A549 (cell line): Measurements from ENCODE around the gene IFT27.

Experiments used
- EP300 ChIP-seq, 2 experiments: fragments of >200 bp; sonication (Bioruptor Twin); formaldehyde crosslinking; IDR thresholded peaks; 2 replicates in 1 of 2; 3 replicates in 1 of 2; pipeline ENCODE4 v1.6.1; 2016 to 2017
- GATA3 ChIP-seq: IDR thresholded peaks from 2 replicates; pipeline ENCODE4 v1.6.1; 2012; ENCODE audit warnings: borderline replicate concordance
- HOXA7 ChIP-seq: fragments of 250-450 bp; sonication (Bioruptor Pico); IDR thresholded peaks from 2 replicates; pipeline ENCODE4 v1.5.0; 2020; ENCODE audit warnings: mild to moderate bottlenecking, moderate library complexity
- POLR2A ChIP-seq: IDR thresholded peaks from 2 replicates; pipeline ENCODE4 v1.6.1; 2012; ENCODE audit warnings: mild to moderate bottlenecking, low read length
- RCOR1 ChIP-seq: fragments of 150-350 bp; IDR thresholded peaks from 2 replicates; pipeline ENCODE4 v1.6.1; 2014; ENCODE audit warnings: antibody characterized with exemption, low read length, low read depth
- RFX5 ChIP-seq: fragments of 450-650 bp; IDR thresholded peaks from 2 replicates; pipeline ENCODE4 v1.7.1; 2014; ENCODE audit warnings: antibody characterized with exemption, mild to moderate bottlenecking, moderate library complexity
- TF ChIP-seq, protein P1 (sequence below): fragments of >200 bp; sonication (Bioruptor Twin); formaldehyde crosslinking; IDR thresholded peaks from 3 replicates; pipeline ENCODE4 v1.5.1; 2016
- TF ChIP-seq, protein P2 (sequence below): fragments of 150-350 bp; IDR thresholded peaks from 2 replicates; pipeline ENCODE4 v1.6.1; 2014; ENCODE audit warnings: low read depth, mild to moderate bottlenecking, low read length

DNA sequence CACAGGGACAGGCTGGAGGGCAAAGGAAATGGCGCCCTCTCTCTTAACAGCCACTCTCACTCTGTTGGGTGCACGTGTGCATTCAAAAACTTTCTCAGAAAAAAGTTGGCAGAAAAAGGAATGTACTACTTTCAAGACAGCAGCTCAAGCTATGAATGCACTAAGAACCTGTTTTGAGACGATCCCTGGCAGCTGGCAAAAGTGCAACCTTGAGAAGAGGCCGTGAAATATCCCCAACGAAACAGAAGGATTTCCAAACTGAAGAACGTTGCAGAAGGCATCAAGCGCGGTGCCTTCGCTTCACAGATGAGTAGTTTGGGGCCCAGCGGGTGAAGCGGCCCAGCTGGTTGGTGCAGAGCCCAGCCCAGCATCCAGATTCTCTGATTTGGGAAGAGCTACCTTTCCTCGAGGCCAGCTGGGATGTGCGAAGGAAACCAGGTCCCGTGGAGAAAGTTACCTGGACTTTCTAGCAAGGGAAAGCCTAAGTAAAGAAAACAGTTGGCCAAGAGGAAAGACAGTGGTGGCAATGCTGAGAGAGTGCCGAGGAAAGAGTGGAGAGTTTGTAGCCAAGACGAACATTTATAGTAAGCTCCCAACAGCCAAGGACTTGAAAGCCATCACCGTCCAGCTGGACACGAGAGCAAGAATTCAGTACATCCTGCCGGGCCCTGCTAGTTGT is 16.3 kb downstream of the IFT27 start:
- TF ChIP-seq POLR2A (no peak), HOXA7 (no peak), RFX5 (no peak), RCOR1 (no peak), GATA3 (no peak), EP300 (IDR thresholded peaks at IDR 0.05) (no peak)
- TF ChIP-seq, protein P1, sequence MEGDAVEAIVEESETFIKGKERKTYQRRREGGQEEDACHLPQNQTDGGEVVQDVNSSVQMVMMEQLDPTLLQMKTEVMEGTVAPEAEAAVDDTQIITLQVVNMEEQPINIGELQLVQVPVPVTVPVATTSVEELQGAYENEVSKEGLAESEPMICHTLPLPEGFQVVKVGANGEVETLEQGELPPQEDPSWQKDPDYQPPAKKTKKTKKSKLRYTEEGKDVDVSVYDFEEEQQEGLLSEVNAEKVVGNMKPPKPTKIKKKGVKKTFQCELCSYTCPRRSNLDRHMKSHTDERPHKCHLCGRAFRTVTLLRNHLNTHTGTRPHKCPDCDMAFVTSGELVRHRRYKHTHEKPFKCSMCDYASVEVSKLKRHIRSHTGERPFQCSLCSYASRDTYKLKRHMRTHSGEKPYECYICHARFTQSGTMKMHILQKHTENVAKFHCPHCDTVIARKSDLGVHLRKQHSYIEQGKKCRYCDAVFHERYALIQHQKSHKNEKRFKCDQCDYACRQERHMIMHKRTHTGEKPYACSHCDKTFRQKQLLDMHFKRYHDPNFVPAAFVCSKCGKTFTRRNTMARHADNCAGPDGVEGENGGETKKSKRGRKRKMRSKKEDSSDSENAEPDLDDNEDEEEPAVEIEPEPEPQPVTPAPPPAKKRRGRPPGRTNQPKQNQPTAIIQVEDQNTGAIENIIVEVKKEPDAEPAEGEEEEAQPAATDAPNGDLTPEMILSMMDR, result no peak
- TF ChIP-seq, protein P2, sequence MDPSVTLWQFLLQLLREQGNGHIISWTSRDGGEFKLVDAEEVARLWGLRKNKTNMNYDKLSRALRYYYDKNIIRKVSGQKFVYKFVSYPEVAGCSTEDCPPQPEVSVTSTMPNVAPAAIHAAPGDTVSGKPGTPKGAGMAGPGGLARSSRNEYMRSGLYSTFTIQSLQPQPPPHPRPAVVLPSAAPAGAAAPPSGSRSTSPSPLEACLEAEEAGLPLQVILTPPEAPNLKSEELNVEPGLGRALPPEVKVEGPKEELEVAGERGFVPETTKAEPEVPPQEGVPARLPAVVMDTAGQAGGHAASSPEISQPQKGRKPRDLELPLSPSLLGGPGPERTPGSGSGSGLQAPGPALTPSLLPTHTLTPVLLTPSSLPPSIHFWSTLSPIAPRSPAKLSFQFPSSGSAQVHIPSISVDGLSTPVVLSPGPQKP, result no peak
